Stimulated activated naive CD8-positive, alpha-beta T cell treated with anti-CD3 and anti-CD28 coated beads, Interleukin-15, amount 100 ng/mL, for 72 hours (primary cell): Measurements from ENCODE around the gene GIMAP8.

ENCODE experiments used
- ATAC-seq: fragments of 150-1000 bp; cut with Tn5 transposase; 2 replicates; pipeline ENCODE4 v1.10.0; 2021; ENCODE audit warnings: mild to moderate bottlenecking, moderate library complexity
- DNase-seq, 2 donors: peaks; one replicate each; pipeline ENCODE4 v3.0.0; 2021 to 2022
- H3K27ac Mint-ChIP-seq, 2 donors: one replicate each; pipeline ENCODE4 v1.8.0; 2022; ENCODE audit warnings: mild to moderate bottlenecking in 2 of 2, mixed read lengths in 2 of 2, moderate library complexity in 2 of 2
- H3K27me3 Mint-ChIP-seq: one replicate; pipeline ENCODE4 v1.8.0; 2022; ENCODE audit warnings: mixed read lengths
- H3K4me1 Mint-ChIP-seq: one replicate; pipeline ENCODE4 v1.8.0; 2022; ENCODE audit warnings: mild to moderate bottlenecking, mixed read lengths
- H3K4me3 Mint-ChIP-seq, 2 donors: one replicate each; pipeline ENCODE4 v1.8.0; 2022; ENCODE audit warnings: mild to moderate bottlenecking in 2 of 2, mixed read lengths in 2 of 2, moderate library complexity in 1 of 2
- H3K9me3 Mint-ChIP-seq, 2 donors: one replicate each; pipeline ENCODE4 v1.8.0; 2022; ENCODE audit warnings: mixed read lengths in 2 of 2

GIMAP8 gene

GRCh38 chr7:150408393-150409299 is 41.8 kb upstream of the GIMAP8 start:
- no peaks in the 10 kb centered on the region for H3K9me3 Mint-ChIP-seq
- H3K4me3 Mint-ChIP-seq: no peak overlapping the region
- no peak for ATAC-seq
- H3K4me1 Mint-ChIP-seq: peaks cover 39% of the 10 kb centered on the region
- H3K27ac Mint-ChIP-seq: peak overlapping the region; percentile 12 to 69
- no peaks in the 10 kb centered on the region for H3K27me3 Mint-ChIP-seq
- no peak for DNase-seq

- no peak overlapping the region for H3K4me3 Mint-ChIP-seq
- peak overlapping the region in 1 of 2 donors; percentile 69 for H3K27ac Mint-ChIP-seq
Observed at GRCh38 chr7:150409300-150410030, 41.0 kb upstream of the GIMAP8 start.

GRCh38 chr7:150410131-150410530 is 40.3 kb upstream of the GIMAP8 start:
- Mint-ChIP-seq H3K4me1 (peaks cover 34% of the 10 kb centered on the region), H3K4me3 (no peak overlapping the region), H3K9me3 (no peaks in the 10 kb centered on the region), H3K27ac (no peak overlapping the region), H3K27me3 (no peaks in the 10 kb centered on the region)
- DNase-seq (no peak), ATAC-seq (no peak)

More at GRCh38 chr7:150409300-150410030, 41.0 kb upstream of the GIMAP8 start:
- no peak for DNase-seq
- Mint-ChIP-seq H3K27me3 (no peaks in the 10 kb centered on the region), H3K4me1 (peaks cover 33% of the 10 kb centered on the region), H3K9me3 (no peaks in the 10 kb centered on the region)
- no peak for ATAC-seq

GRCh38 chr7:150410680-150411346 is 39.6 kb upstream of the GIMAP8 start:
- H3K27me3 Mint-ChIP-seq: no peaks in the 10 kb centered on the region
- peaks cover 30% of the 10 kb centered on the region for H3K4me1 Mint-ChIP-seq
- H3K9me3 Mint-ChIP-seq: no peaks in the 10 kb centered on the region
- H3K4me3 Mint-ChIP-seq: no peak overlapping the region
- H3K27ac Mint-ChIP-seq: peak overlapping the region in 1 of 2 donors; percentile 52
- no peak for ATAC-seq
- DNase-seq: no peak

GRCh38 chr7:150411606-150412005 is 38.8 kb upstream of the GIMAP8 start:
- Mint-ChIP-seq H3K9me3 (no peaks in the 10 kb centered on the region), H3K4me3 (no peak overlapping the region), H3K27me3 (no peaks in the 10 kb centered on the region), H3K27ac (peak overlapping the region in 1 of 2 donors; percentile 2), H3K4me1 (peaks cover 22% of the 10 kb centered on the region)
- no peak for DNase-seq
- no peak for ATAC-seq

- peaks cover 18% of the 10 kb centered on the region for H3K4me1 Mint-ChIP-seq
- H3K4me3 Mint-ChIP-seq: no peak overlapping the region
- ATAC-seq (no peak), DNase-seq (no peak)
- H3K27ac Mint-ChIP-seq: no peak overlapping the region
- no peaks in the 10 kb centered on the region for H3K27me3 Mint-ChIP-seq
- H3K9me3 Mint-ChIP-seq: no peaks in the 10 kb centered on the region
Observed at GRCh38 chr7:150412016-150412415, 38.4 kb upstream of the GIMAP8 start.

- no peaks in the 10 kb centered on the region for H3K27me3 Mint-ChIP-seq
- no peak overlapping the region for H3K4me3 Mint-ChIP-seq
- no peaks in the 10 kb centered on the region for H3K9me3 Mint-ChIP-seq
- peaks cover 14% of the 10 kb centered on the region for H3K4me1 Mint-ChIP-seq
- DNase-seq (no peak), ATAC-seq (no peak)
- peak overlapping the region in 1 of 2 donors; percentile 77 for H3K27ac Mint-ChIP-seq
Observed at GRCh38 chr7:150412518-150413488, 37.6 kb upstream of the GIMAP8 start.

GRCh38 chr7:150413640-150414081 is 36.8 kb upstream of the GIMAP8 start:
- Mint-ChIP-seq H3K4me1 (peaks cover 11% of the 10 kb centered on the region), H3K27ac (no peak overlapping the region), H3K9me3 (no peaks in the 10 kb centered on the region), H3K27me3 (no peaks in the 10 kb centered on the region), H3K4me3 (no peak overlapping the region)
- ATAC-seq (no peak), DNase-seq (no peak)

GRCh38 chr7:150415161-150416153 is 35.0 kb upstream of the GIMAP8 start:
- Mint-ChIP-seq H3K9me3 (no peaks in the 10 kb centered on the region), H3K27me3 (no peaks in the 10 kb centered on the region), H3K27ac (no peak overlapping the region), H3K4me3 (no peak overlapping the region), H3K4me1 (peaks cover 11% of the 10 kb centered on the region)
- ATAC-seq (no peak), DNase-seq (no peak)

- H3K27ac Mint-ChIP-seq: no peak overlapping the region
- no peak for ATAC-seq
- no peak for DNase-seq
- H3K9me3 Mint-ChIP-seq: no peaks in the 10 kb centered on the region
- no peaks in the 10 kb centered on the region for H3K27me3 Mint-ChIP-seq
- peaks cover 21% of the 10 kb centered on the region for H3K4me1 Mint-ChIP-seq
- H3K4me3 Mint-ChIP-seq: no peak overlapping the region
Observed at GRCh38 chr7:150417239-150417638, 33.2 kb upstream of the GIMAP8 start.

GRCh38 chr7:150417863-150418262 is 32.6 kb upstream of the GIMAP8 start:
- DNase-seq (no peak), ATAC-seq (no peak)
- Mint-ChIP-seq H3K27me3 (no peaks in the 10 kb centered on the region), H3K4me1 (peaks cover 21% of the 10 kb centered on the region), H3K9me3 (no peaks in the 10 kb centered on the region), H3K27ac (no peak overlapping the region), H3K4me3 (no peak overlapping the region)

GRCh38 chr7:150420242-150420641 is 30.2 kb upstream of the GIMAP8 start:
- Mint-ChIP-seq H3K4me3 (no peak overlapping the region), H3K4me1 (peaks cover 15% of the 10 kb centered on the region), H3K27me3 (no peaks in the 10 kb centered on the region), H3K27ac (no peak overlapping the region), H3K9me3 (no peaks in the 10 kb centered on the region)
- DNase-seq: no peak
- no peak for ATAC-seq

GRCh38 chr7:150420987-150421674 is 29.3 kb upstream of the GIMAP8 start:
- peak overlapping the region; percentile 40 to 53 for H3K4me3 Mint-ChIP-seq
- peaks cover 15% of the 10 kb centered on the region for H3K4me1 Mint-ChIP-seq
- ATAC-seq (peak; percentile 99), DNase-seq (peak; percentile 83 to 84)
- H3K27ac Mint-ChIP-seq: no peak overlapping the region
- no peaks in the 10 kb centered on the region for H3K27me3 Mint-ChIP-seq
- no peaks in the 10 kb centered on the region for H3K9me3 Mint-ChIP-seq
